HCT116 (cell line): Measurements from ENCODE around the gene HEXD.

Experiments
- TF ChIP-seq, protein P1 (sequence below): IDR thresholded peaks from 2 replicates; pipeline ENCODE4 v1.6.1; 2012; ENCODE audit warnings: low read depth
- TF ChIP-seq, protein P2 (sequence below), 3 experiments: fragments of 200-600 bp in 1 of 3; sonication (generic) in 1 of 3; IDR thresholded peaks in 2 of 3; conservative IDR thresholded peaks in 1 of 3; 2 replicates each; pipeline ENCODE4 v1.5.1; 2012 to 2017; ENCODE audit warnings: low read depth in 2 of 3, low read length in 2 of 3, antibody characterized with exemption in 1 of 3, borderline replicate concordance in 1 of 3, control low read depth in 1 of 3, mild to moderate bottlenecking in 1 of 3, mixed read lengths in 1 of 3, mixed run types in 1 of 3, moderate library complexity in 1 of 3; ENCODE audit not compliant: insufficient read depth in 1 of 3

DNA sequence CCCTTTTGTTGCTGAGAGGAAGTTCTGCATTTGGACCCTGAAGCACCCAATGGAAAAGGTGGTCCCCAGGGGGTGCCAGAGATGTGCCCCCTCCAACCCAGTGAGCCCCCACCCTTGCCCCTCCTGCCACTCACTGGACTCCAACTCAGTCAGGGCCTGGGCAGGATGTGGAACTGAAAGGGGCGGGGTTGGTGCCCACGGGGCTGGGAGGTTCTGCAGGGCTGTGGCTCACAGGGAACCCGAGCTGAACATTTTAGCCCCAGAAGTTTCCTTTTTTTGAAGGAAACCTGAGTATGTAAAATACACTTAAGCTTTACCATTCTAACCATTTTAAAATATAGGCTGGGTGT, 16.0 kb downstream of the HEXD start:
- TF ChIP-seq, protein P1, sequence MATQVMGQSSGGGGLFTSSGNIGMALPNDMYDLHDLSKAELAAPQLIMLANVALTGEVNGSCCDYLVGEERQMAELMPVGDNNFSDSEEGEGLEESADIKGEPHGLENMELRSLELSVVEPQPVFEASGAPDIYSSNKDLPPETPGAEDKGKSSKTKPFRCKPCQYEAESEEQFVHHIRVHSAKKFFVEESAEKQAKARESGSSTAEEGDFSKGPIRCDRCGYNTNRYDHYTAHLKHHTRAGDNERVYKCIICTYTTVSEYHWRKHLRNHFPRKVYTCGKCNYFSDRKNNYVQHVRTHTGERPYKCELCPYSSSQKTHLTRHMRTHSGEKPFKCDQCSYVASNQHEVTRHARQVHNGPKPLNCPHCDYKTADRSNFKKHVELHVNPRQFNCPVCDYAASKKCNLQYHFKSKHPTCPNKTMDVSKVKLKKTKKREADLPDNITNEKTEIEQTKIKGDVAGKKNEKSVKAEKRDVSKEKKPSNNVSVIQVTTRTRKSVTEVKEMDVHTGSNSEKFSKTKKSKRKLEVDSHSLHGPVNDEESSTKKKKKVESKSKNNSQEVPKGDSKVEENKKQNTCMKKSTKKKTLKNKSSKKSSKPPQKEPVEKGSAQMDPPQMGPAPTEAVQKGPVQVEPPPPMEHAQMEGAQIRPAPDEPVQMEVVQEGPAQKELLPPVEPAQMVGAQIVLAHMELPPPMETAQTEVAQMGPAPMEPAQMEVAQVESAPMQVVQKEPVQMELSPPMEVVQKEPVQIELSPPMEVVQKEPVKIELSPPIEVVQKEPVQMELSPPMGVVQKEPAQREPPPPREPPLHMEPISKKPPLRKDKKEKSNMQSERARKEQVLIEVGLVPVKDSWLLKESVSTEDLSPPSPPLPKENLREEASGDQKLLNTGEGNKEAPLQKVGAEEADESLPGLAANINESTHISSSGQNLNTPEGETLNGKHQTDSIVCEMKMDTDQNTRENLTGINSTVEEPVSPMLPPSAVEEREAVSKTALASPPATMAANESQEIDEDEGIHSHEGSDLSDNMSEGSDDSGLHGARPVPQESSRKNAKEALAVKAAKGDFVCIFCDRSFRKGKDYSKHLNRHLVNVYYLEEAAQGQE: no peak
- TF ChIP-seq, protein P2, sequence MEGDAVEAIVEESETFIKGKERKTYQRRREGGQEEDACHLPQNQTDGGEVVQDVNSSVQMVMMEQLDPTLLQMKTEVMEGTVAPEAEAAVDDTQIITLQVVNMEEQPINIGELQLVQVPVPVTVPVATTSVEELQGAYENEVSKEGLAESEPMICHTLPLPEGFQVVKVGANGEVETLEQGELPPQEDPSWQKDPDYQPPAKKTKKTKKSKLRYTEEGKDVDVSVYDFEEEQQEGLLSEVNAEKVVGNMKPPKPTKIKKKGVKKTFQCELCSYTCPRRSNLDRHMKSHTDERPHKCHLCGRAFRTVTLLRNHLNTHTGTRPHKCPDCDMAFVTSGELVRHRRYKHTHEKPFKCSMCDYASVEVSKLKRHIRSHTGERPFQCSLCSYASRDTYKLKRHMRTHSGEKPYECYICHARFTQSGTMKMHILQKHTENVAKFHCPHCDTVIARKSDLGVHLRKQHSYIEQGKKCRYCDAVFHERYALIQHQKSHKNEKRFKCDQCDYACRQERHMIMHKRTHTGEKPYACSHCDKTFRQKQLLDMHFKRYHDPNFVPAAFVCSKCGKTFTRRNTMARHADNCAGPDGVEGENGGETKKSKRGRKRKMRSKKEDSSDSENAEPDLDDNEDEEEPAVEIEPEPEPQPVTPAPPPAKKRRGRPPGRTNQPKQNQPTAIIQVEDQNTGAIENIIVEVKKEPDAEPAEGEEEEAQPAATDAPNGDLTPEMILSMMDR (IDR thresholded peaks at IDR 0.05 in 2 of 3, conservative IDR thresholded peaks at IDR 0.05 in 1 of 3; ENCODE audit: borderline replicate concordance in 1 of 3, insufficient read depth in 1 of 3, low read depth in 2 of 3, low read length in 2 of 3): no peak
